D721Med (cell line): ENCODE data around the gene METTL15.

Source experiments
- DNase-seq: peaks from one replicate; pipeline ENCODE4 v3.0.0; 2011; ENCODE audit warnings: low spot score; ENCODE audit not compliant: insufficient read length
- FAIRE-seq: peaks from 2 replicates; lab custom pipeline; 2011; peaks lifted over from hg19 to GRCh38; lab: Jason Lieb, UNC
- CTCF ChIP-seq: IDR thresholded peaks from 2 replicates; pipeline ENCODE4 v1.5.1; 2012; ENCODE audit warnings: mild to moderate bottlenecking, control low read depth; ENCODE audit not compliant: insufficient read depth; ENCODE audit errors: missing control alignments

Gene METTL15

GRCh38 chr11:28228196-28228895, 120.2 kb downstream of the METTL15 start:
- no peak for TF ChIP-seq CTCF
- no peak for DNase-seq
- FAIRE-seq: no peak

DNA sequence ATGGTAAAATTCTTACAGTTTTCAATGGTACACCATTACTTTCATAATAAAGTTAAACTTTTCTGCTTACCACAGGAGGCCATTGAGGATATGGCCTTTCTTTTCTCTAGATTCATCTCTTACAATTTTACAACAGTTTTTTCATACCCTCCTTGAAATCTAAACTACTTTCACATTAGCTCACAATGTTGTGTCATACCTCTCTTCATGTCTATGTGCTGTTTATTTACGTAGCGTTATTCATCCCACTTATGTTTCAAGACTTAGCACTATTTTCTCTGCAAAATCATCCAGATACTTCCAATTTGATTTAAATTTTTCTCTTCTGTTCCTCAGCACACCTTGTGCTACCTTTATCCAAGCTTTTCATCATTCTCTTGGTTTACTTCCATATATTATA, 123.3 kb downstream of the METTL15 start:
- FAIRE-seq (no peak), DNase-seq (no peak)
- TF ChIP-seq CTCF: no peak

GRCh38 chr11:28232649-28233048, 124.5 kb downstream of the METTL15 start:
- no peak for FAIRE-seq
- no peak for DNase-seq
- TF ChIP-seq CTCF: no peak

- no peak for DNase-seq
- no peak for FAIRE-seq
- TF ChIP-seq CTCF: no peak
Measured at GRCh38 chr11:28241760-28242159, 133.6 kb downstream of the METTL15 start.

DNA sequence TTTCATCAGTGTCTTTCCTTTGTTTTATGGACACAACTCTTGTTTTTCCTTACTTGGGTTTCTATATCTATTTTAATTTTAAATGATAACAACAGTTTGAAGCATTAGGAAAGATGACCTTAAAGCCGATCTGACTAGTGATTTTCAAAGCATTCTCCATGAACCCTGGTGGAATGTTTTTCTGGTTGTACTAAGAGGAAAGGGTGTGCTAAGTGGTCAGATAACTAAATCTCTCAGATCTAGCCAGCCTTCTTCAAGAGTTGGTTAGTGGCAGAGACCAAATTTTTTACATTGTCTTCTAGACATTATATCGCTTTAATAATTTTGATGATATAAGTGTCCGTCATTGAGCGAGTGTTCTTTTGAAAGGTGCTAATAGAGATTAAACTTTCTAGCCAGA, 134.4 kb downstream of the METTL15 start:
- FAIRE-seq (no peak), DNase-seq (no peak)
- TF ChIP-seq CTCF: no peak

DNA sequence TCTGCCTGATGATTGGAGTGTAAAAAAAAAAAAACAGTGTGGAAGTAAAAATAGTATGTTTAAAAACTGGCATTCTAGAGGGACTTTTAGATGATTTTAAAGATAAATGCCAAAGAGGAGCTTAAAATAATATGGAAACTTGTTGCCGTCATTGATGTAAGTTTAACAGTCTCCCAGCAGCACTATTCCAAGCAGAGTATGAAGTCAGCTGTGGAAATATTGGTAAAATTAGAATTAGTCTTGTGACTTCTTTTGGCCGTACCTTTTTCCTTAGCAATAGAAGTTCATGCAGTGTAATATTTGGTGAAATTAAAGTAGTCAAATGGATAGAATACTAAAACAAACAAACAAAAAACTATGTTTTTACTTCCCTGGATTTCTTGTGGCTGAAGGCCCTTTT, 134.9 kb downstream of the METTL15 start:
- no peak for FAIRE-seq
- no peak for DNase-seq

GRCh38 chr11:28243581-28243980, 135.4 kb downstream of the METTL15 start:
- FAIRE-seq (no peak), DNase-seq (no peak)
- no peak for TF ChIP-seq CTCF

More for the DNA sequence above, 134.9 kb downstream of the METTL15 start:
- TF ChIP-seq CTCF: no peak
